ENCODE data around the gene UBAP1. TPM values are rescaled to one million over a fixed set of nuclear protein-coding genes. Genes with fewer than 3 reads are reported as not detected.
A peak's percentile ranks its signal among the peaks of the same experiment; 100 is the strongest.

UBAP1 gene
- total and polyA plus RNA-seq, 7 experiments from 2014 or later = 31.1 to 53.9 (median 35.8) TPM

- Mint-ChIP-seq H3K4me1 (no peaks in the 10 kb centered on the region), H3K27me3 (peaks cover 0 to 9% (median 0%) of the 10 kb centered on the region in 5 donors), H3K27ac (no peak overlapping the region), H3K36me3 (no peaks in the 10 kb centered on the region), H3K9me3 (no peaks in the 10 kb centered on the region), H3K4me3 (no peak overlapping the region)
- ChIA-PET POLR2A (no interaction called here), CTCF (no interaction called here)
- DNase-seq (no peak), ATAC-seq (no peak)
- Histone ChIP-seq H3K9me3 (ENCODE audit: control insufficient read depth in 2 of 3, low read length in 3 of 3) (no peaks in the 10 kb centered on the region), H3K4me3 (ENCODE audit: low read length) (no peak overlapping the region), H3K36me3 (ENCODE audit: control insufficient read depth in 2 of 3, insufficient read depth in 3 of 3, low read length in 3 of 3) (no peaks in the 10 kb centered on the region), H3K27ac (ENCODE audit: low read depth, low read length) (no peak overlapping the region), H3K27me3 (ENCODE audit: control insufficient read depth in 2 of 2, insufficient read depth in 2 of 2, low read length in 2 of 2) (no peaks in the 10 kb centered on the region), H3K4me1 (ENCODE audit: control insufficient read depth in 2 of 2, insufficient read depth in 2 of 2, low read length in 2 of 2) (no peaks in the 10 kb centered on the region)
- intact Hi-C loops (cut with micrococcal nuclease) = no loop called here
Measured at GRCh38 chr9:34158362-34158869, 20.4 kb upstream of the UBAP1 start.

GRCh38 chr9:34163434-34163833 lies 15.4 kb upstream of the UBAP1 start:
- ATAC-seq (peak; percentile 49), DNase-seq (no peak)
- Mint-ChIP-seq H3K36me3 (no peaks in the 10 kb centered on the region), H3K4me3 (no peak overlapping the region), H3K27me3 (no peaks in the 10 kb centered on the region), H3K27ac (no peak overlapping the region), H3K4me1 (no peaks in the 10 kb centered on the region), H3K9me3 (peaks cover 0 to 1% (median 0%) of the 10 kb centered on the region in 11 donors)
- Histone ChIP-seq H3K4me3 (ENCODE audit: low read length) (no peak overlapping the region), H3K36me3 (ENCODE audit: control insufficient read depth in 2 of 3, insufficient read depth in 3 of 3, low read length in 3 of 3) (no peaks in the 10 kb centered on the region), H3K27ac (ENCODE audit: low read depth, low read length) (no peak overlapping the region), H3K4me1 (ENCODE audit: control insufficient read depth in 2 of 2, insufficient read depth in 2 of 2, low read length in 2 of 2) (no peaks in the 10 kb centered on the region), H3K9me3 (ENCODE audit: control insufficient read depth in 2 of 3, low read length in 3 of 3) (no peaks in the 10 kb centered on the region), H3K27me3 (ENCODE audit: control insufficient read depth in 2 of 2, insufficient read depth in 2 of 2, low read length in 2 of 2) (no peaks in the 10 kb centered on the region)
- CTCF ChIA-PET = no interaction called here
- POLR2A ChIA-PET = no interaction called here
- intact Hi-C loops (cut with micrococcal nuclease) = no loop called here

- Mint-ChIP-seq H3K4me3 (no peak overlapping the region), H3K4me1 (peaks cover 5 to 16% (median 12%) of the 10 kb centered on the region in 7 donors), H3K27ac (peak overlapping the region in 1 of 9 donors; percentile 72), H3K9me3 (peaks cover 0 to 2% (median 0%) of the 10 kb centered on the region in 11 donors), H3K36me3 (peaks cover 0 to 2% (median 0%) of the 10 kb centered on the region in 5 donors), H3K27me3 (no peaks in the 10 kb centered on the region)
- ATAC-seq (no peak), DNase-seq (no peak)
- H3K4me3 ChIP-seq (ENCODE audit: low read length) = no peak overlapping the region
- CTCF ChIA-PET = no interaction called here
- H3K36me3 ChIP-seq (ENCODE audit: control insufficient read depth in 2 of 3, insufficient read depth in 3 of 3, low read length in 3 of 3) = no peaks in the 10 kb centered on the region
- no peak overlapping the region for H3K27ac ChIP-seq (ENCODE audit: low read depth, low read length)
- H3K27me3 ChIP-seq (ENCODE audit: control insufficient read depth in 2 of 2, insufficient read depth in 2 of 2, low read length in 2 of 2) = no peaks in the 10 kb centered on the region
- POLR2A ChIA-PET = no interaction called here
- intact Hi-C loops (cut with micrococcal nuclease) = no loop called here
- H3K4me1 ChIP-seq (ENCODE audit: control insufficient read depth in 2 of 2, insufficient read depth in 2 of 2, low read length in 2 of 2) = peaks cover 0 to 8% of the 10 kb centered on the region in 2 donors
- no peaks in the 10 kb centered on the region for H3K9me3 ChIP-seq (ENCODE audit: control insufficient read depth in 2 of 3, low read length in 3 of 3)
Measured at GRCh38 chr9:34169125-34169524, 9.7 kb upstream of the UBAP1 start.

GRCh38 chr9:34170237-34170991 lies 8.4 kb upstream of the UBAP1 start:
- Histone ChIP-seq H3K9me3 (ENCODE audit: control insufficient read depth in 2 of 3, low read length in 3 of 3) (no peaks in the 10 kb centered on the region), H3K27ac (ENCODE audit: low read depth, low read length) (no peak overlapping the region), H3K36me3 (ENCODE audit: control insufficient read depth in 2 of 3, insufficient read depth in 3 of 3, low read length in 3 of 3) (no peaks in the 10 kb centered on the region), H3K4me1 (ENCODE audit: control insufficient read depth in 2 of 2, insufficient read depth in 2 of 2, low read length in 2 of 2) (peaks cover 0 to 8% of the 10 kb centered on the region in 2 donors), H3K4me3 (ENCODE audit: low read length) (no peak overlapping the region), H3K27me3 (ENCODE audit: control insufficient read depth in 2 of 2, insufficient read depth in 2 of 2, low read length in 2 of 2) (no peaks in the 10 kb centered on the region)
- H3K27ac Mint-ChIP-seq = peak overlapping the region in 5 of 9 donors; percentile 43 to 80 (median 56)
- ATAC-seq (no peak), DNase-seq (no peak)
- peaks cover 0 to 2% (median 0%) of the 10 kb centered on the region in 11 donors for H3K9me3 Mint-ChIP-seq
- H3K4me1 Mint-ChIP-seq = peaks cover 5 to 16% (median 13%) of the 10 kb centered on the region in 7 donors
- H3K27me3 Mint-ChIP-seq = no peaks in the 10 kb centered on the region
- peak overlapping the region in 1 of 10 donors; percentile 30 for H3K4me3 Mint-ChIP-seq
- ChIA-PET CTCF (interaction anchor here (1.6 kb wide), 1 partner anchor 159 kb away, joined by 13 read pairs; no protein-coding TSS in a partner anchor), POLR2A (interaction anchor here (0.5 to 0.6 kb wide), 2 partner anchors 14 to 352 kb away, joined by 4 to 8 read pairs; no protein-coding TSS in a partner anchor)
- peaks cover 0 to 2% (median 0%) of the 10 kb centered on the region in 5 donors for H3K36me3 Mint-ChIP-seq
- intact Hi-C loops (cut with micrococcal nuclease) = loop anchor here (2.0 to 10.0 kb wide), 4 partner anchors 44 to 494 kb away; partner anchors contain the start of genes CCL27 (in 1 of the 2), DCAF12 (in 1 of the 2), RPP25L (in 1 of the 2) and SIGMAR1 (in 1 of the 2)

- ATAC-seq = peak; percentile 99
- Mint-ChIP-seq H3K36me3 (peaks cover 0 to 2% (median 0%) of the 10 kb centered on the region in 5 donors), H3K4me1 (peaks cover 5 to 19% (median 13%) of the 10 kb centered on the region in 7 donors), H3K4me3 (peak overlapping the region; percentile 41 to 89 (median 70)), H3K27ac (peak overlapping the region; percentile 55 to 92 (median 85)), H3K9me3 (peaks cover 0 to 2% (median 0%) of the 10 kb centered on the region in 11 donors), H3K27me3 (no peaks in the 10 kb centered on the region)
- Histone ChIP-seq H3K9me3 (ENCODE audit: control insufficient read depth in 2 of 3, low read length in 3 of 3) (no peaks in the 10 kb centered on the region), H3K4me1 (ENCODE audit: control insufficient read depth in 2 of 2, insufficient read depth in 2 of 2, low read length in 2 of 2) (peaks cover 0 to 8% of the 10 kb centered on the region in 2 donors), H3K4me3 (ENCODE audit: low read length) (peak overlapping the region; percentile 28), H3K27ac (ENCODE audit: low read depth, low read length) (peak overlapping the region; percentile 26), H3K36me3 (ENCODE audit: control insufficient read depth in 2 of 3, insufficient read depth in 3 of 3, low read length in 3 of 3) (no peaks in the 10 kb centered on the region), H3K27me3 (ENCODE audit: control insufficient read depth in 2 of 2, insufficient read depth in 2 of 2, low read length in 2 of 2) (no peaks in the 10 kb centered on the region)
- ChIA-PET CTCF (interaction anchor here (0.7 kb wide), 1 partner anchor 13 kb away, joined by 3 read pairs; no protein-coding TSS in a partner anchor), POLR2A (no interaction called here)
- intact Hi-C loops (cut with micrococcal nuclease) = loop anchor here (2.0 to 10.0 kb wide), 4 partner anchors 45 to 493 kb away; partner anchors contain the start of genes CCL27 (in 1 of the 2), DCAF12 (in 1 of the 2), RPP25L (in 1 of the 2) and SIGMAR1 (in 1 of the 2)
- peak in 7 of 9 donors; percentile 36 to 80 (median 65) for DNase-seq
Measured at GRCh38 chr9:34171753-34172535, 6.9 kb upstream of the UBAP1 start.

GRCh38 chr9:34176089-34176488 lies 2.8 kb upstream of the UBAP1 start:
- H3K27ac Mint-ChIP-seq = peak overlapping the region in 1 of 9 donors; percentile 70
- no peak for ATAC-seq
- DNase-seq = no peak
- peak overlapping the region in 3 of 10 donors; percentile 0 to 13 (median 9) for H3K4me3 Mint-ChIP-seq
- no peaks in the 10 kb centered on the region for H3K27me3 Mint-ChIP-seq
- H3K9me3 ChIP-seq (ENCODE audit: control insufficient read depth in 2 of 3, low read length in 3 of 3) = no peaks in the 10 kb centered on the region
- H3K9me3 Mint-ChIP-seq = peaks cover 0 to 3% (median 0%) of the 10 kb centered on the region in 11 donors
- no peaks in the 10 kb centered on the region for H3K27me3 ChIP-seq (ENCODE audit: control insufficient read depth in 2 of 2, insufficient read depth in 2 of 2, low read length in 2 of 2)
- peaks cover 0 to 5% (median 0%) of the 10 kb centered on the region in 3 experiments for H3K36me3 ChIP-seq (ENCODE audit: control insufficient read depth in 2 of 3, insufficient read depth in 3 of 3, low read length in 3 of 3)
- CTCF ChIA-PET = no interaction called here
- H3K4me1 Mint-ChIP-seq = peaks cover 5 to 40% (median 28%) of the 10 kb centered on the region in 7 donors
- intact Hi-C loops (cut with micrococcal nuclease) = loop anchor here (5.0 to 10.0 kb wide), 5 partner anchors 76 to 491 kb away; partner anchors contain the start of genes CCL27 (in 1 of the 2), RPP25L (in 1 of the 2) and SIGMAR1 (in 1 of the 2)
- peaks cover 8% of the 10 kb centered on the region in 2 donors for H3K4me1 ChIP-seq (ENCODE audit: control insufficient read depth in 2 of 2, insufficient read depth in 2 of 2, low read length in 2 of 2)
- H3K27ac ChIP-seq (ENCODE audit: low read depth, low read length) = no peak overlapping the region
- no peak overlapping the region for H3K4me3 ChIP-seq (ENCODE audit: low read length)
- H3K36me3 Mint-ChIP-seq = peaks cover 0 to 9% (median 0%) of the 10 kb centered on the region in 5 donors
- POLR2A ChIA-PET = no interaction called here
